ENCODE measurements around the gene FMNL1.
A peak's percentile ranks its signal among the peaks of the same experiment; 100 is the strongest.
"Not testable (repeated sequence)": the region's sequence is repeated elsewhere in the genome, so short reads cannot be mapped to it uniquely, and the experiment has no call there.

Gene FMNL1, protein sequence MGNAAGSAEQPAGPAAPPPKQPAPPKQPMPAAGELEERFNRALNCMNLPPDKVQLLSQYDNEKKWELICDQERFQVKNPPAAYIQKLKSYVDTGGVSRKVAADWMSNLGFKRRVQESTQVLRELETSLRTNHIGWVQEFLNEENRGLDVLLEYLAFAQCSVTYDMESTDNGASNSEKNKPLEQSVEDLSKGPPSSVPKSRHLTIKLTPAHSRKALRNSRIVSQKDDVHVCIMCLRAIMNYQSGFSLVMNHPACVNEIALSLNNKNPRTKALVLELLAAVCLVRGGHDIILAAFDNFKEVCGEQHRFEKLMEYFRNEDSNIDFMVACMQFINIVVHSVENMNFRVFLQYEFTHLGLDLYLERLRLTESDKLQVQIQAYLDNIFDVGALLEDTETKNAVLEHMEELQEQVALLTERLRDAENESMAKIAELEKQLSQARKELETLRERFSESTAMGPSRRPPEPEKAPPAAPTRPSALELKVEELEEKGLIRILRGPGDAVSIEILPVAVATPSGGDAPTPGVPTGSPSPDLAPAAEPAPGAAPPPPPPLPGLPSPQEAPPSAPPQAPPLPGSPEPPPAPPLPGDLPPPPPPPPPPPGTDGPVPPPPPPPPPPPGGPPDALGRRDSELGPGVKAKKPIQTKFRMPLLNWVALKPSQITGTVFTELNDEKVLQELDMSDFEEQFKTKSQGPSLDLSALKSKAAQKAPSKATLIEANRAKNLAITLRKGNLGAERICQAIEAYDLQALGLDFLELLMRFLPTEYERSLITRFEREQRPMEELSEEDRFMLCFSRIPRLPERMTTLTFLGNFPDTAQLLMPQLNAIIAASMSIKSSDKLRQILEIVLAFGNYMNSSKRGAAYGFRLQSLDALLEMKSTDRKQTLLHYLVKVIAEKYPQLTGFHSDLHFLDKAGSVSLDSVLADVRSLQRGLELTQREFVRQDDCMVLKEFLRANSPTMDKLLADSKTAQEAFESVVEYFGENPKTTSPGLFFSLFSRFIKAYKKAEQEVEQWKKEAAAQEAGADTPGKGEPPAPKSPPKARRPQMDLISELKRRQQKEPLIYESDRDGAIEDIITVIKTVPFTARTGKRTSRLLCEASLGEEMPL

DNA sequence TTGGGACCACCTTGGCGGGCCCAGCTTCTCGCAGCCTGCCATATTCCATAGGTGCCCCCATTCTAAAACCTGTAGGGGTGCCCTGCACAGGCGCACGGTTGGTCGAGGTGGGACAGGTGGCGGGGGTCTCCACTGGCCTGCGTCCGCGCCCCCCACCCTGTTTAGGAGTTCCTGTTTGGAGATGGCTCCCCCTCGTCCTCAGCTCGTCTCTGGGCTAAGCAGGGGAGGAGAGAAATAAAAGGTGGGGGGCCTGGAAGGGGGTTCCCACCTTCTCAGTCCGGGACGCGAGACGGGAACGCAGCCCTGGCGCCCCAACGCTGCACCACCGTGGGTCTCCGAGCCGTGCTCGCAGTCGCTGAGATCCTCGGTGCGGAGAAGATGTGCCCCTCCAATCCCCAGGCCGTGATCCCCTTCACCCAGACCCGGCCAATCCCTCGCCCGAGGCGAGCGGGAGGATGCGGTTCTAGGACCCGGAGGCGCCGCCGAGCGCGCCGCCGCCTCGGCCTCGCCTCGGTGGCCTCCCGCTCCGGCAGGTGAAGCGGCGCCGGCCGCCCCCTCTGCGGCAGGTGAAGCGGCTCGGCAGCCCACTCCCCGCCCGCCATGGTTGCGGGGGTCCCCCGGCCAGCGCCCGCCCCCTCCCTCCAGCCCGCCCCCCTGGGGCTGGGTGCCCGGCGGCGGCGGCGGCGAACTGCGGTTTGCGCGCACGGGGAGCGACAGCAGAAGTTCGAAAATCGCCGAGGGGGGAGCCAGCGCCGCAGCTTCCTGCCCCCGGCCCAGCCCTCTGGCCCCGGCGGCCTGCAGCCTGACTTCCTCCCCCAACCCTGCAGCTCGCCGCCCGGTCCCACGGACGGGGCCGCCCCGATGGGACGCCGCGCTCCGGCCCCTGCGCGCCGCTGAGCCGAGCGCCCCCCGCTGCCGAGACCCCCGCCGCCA, at the start of gene FMNL1:
Gene FMNL1, plus strand, starts transcription at position 805 of the 933 bp plus-strand sequence. CDS start 240 bp downstream, outside the sequence.
- no peak for DNase-seq (ENCODE audit: low spot score)

DNA sequence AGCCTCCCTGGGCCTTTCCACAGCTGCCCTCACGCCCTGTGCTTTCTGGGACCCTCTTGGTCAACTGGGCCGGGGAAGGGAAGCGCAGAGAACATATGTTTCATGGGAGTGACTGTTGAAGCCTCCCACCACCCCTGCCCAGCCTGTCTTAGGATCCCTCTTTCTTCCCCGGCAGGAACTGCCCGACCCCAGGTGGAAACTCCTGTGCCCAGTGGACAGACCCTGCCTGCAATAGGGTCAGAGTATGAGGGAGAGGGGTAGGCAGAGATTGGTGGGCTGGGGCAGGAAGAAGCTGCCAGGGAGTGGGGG, 49.5 kb upstream of the FMNL1 start:
- no peak for DNase-seq (ENCODE audit: low spot score)

DNA sequence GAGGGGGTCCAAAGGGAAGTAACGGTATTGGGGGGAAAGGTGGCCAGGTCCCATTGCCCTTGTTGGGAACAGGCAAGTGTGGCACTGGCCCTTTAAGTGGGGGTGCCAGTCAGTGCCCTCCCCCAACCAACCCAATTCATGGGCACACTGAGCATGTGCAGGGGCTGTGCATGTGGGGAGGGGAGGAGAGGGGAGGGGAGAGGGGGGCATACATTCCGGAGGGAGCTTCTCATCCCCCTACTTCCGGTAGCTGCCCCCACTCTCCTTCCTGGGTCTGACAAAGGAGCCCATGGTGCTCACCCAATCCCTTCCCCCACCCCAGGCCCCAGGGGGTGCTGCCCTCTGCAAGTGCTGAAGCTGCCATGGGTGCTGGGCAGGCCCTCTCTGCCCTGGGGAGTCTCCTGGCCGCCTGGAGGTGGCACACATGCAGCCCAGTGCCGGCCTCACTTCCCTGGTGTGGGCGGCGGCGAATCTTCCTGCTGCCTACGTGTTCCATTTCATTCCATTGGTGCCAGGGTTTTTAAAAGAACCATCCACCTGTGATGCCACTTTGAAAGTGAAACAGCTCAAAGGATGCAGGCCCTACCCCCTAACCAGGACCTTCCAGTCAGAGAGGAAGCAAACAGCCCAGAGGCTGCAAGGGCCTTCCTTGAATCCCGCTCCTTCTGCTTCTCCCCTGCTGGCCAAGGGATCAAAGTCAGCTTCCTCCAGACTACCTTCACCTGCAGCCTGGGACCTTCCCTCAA, 49.0 kb upstream of the FMNL1 start:
- DNase-seq (ENCODE audit: low spot score): no peak

DNA sequence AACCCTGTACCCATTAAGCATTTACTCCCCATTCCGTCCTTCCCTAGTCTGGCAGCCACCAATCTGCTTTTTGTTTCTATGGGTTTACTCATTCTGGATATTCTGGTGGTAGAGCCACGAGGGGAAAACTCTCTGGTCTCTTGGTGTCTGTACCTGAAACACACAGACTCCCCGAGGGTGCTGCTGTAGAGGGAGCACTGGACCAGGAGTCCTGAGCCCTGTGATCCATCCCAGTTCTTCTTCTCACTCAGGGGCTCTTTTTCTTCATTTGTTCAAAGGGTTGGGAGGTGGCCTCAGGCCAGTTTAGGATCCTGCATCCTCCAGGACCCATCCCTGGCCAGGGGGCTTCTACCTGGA, 45.9 kb upstream of the FMNL1 start:
- DNase-seq (ENCODE audit: low spot score): no peak

DNA sequence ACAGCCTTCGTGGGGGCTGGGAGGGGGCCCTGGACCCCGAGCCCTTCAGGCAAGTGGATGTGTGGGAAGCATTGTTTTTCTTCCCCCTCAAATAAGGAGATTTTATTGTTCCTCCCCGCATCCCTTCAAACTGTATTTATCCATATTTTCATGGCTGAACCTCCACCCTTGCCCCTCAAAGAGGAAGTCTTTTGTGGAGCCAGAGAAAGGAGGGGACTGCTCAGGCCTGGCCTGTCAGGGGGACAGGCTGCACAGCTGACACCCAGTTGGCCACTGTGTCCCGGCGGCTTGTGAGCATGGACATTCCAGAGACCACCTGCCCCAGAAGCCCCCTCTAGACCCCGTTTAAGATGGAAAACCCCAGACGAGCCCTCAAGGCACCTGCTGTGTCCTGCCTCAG, 44.1 kb upstream of the FMNL1 start:
- DNase-seq (ENCODE audit: low spot score): no peak

DNA sequence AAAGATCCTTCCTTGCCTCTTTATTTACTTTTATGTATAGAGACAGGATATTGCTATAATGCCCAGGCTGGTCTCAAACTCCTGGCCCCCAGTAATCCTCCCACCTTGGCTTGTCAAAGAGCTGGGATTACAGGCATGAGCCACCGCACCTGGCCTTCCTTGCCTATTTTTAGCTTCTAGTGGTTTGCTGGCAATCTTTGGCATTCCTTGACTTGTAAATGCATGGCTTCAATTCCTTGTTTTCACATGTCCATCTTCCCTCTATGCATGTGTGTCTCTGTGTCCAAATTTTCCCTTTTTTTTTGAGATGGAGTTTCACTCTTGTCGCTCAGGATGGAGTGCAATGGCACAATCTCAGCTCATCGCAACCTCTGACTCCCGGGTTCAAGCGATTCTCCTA, 37.5 kb upstream of the FMNL1 start:
- no peak for DNase-seq (ENCODE audit: low spot score)

DNA sequence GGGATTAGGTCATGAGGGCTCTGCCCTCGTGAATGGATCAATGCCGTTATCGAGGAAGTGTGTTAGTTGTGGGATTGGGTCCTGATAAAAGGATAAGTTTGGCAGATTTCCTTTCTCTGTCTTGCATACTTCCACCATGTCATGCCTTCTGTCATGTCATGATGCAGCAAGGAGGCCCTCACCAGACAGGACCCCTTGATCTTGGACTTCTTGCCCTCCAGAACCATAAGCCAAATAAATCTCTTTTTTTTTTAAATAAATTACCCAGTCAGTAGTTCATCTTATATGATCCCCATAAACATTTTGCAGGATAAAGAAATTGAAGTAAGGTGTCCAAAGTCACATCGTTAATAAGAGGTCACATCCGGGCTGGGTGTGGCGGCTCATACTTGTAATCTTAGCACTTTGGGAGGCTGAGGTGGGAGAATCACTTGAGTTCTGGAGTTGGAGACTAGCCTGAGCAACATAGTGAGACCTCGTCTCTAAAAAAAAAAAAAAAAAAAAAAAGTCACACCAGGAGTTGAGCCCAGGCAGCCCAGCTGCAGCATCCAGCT, 34.8 kb upstream of the FMNL1 start:
- DNase-seq (ENCODE audit: low spot score): no peak

DNA sequence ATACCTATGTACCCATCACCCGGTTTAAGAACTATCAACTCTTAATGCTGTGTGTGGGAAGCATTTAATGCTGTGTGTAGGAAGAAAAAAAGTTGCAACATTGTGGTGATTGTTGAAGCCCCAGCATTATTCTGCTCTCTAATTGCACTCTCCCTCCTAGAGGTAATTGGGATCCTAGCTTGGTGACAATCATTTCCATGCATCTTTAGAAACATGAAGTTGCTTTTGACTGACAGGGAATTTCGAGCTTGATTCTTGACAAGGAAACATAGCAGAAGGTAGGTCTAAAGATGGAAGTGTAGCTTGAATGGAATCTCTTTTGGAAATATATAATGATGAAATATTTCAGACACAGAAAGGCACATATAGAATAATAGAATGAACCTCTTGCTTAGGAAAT, 32.7 kb upstream of the FMNL1 start:
- no peak for DNase-seq (ENCODE audit: low spot score)

DNA sequence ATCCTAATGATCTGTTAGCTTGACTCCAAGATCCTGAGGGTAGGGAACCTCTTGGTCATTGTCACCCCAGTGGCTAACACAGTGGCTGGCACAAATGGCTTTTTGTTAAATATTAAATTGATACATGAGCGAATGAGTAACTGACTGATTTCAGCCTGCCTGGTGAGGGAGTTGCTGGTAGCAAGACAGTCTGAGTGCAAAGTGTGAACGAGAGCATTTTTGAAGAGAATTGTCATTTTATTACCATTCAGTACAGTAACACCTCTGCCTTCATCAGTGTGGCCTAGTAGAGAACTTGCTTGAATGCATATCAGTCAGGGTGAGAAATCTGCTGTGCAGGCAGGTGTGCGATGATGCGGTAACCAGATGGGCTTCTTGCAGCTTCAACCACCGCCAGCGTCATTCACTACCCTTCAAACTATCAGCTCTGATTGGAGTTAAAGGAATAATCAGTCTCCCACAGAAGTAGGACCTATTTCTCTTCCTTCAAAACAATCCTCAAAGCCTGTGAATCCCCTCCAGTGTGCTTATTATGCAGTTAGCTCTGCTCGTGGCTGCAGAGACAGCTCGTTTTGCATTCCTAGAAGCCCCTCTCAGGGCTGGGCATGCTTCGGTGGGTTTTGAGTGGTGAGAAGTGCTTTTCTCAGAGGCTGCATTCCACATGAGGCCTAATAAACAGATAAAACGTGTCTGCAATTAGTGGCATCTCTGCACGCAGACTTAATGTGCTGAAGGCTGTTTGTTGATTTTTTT, 31.0 kb upstream of the FMNL1 start:
- no peak for DNase-seq (ENCODE audit: low spot score)

DNA sequence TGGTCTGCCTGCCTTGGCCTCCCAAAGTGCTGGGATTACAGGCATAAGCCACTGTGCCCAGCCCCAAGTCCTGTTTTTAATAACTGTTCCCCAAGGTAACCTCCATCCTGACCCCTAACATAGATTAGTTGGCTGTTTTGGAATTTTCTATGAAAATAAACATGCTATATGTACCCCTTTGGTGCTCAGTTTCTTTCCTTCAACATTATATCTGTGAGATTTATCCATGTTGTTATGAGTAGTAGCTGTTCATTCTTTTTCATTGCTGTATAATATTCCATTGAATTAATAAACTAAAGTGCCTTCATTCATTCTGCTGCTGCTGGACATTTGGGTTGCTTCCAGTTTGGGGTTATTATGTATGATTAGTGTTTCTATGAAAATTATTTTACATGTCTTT, 26.3 kb upstream of the FMNL1 start:
- DNase-seq (ENCODE audit: low spot score): no peak

DNA sequence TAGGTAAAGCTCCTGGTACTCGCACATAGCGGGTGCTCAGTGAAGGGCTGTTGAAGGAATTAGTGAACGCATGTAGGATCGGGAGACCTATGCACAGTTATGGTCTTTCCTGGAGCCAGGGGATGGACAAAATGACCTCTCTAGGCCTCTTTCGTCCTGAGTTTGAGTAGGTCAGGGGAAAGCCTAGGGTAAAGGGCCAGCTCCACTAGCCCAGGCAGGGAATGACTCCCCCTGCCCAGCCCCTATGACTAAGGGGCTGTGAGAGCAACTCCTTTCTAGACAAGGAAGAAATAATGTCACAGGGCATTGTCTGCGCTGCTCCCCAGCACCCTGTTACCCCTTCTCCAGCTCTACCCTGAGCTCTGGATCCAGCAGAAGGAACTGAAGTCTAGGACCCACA, 24.6 kb upstream of the FMNL1 start:
- no peak for DNase-seq (ENCODE audit: low spot score)

DNA sequence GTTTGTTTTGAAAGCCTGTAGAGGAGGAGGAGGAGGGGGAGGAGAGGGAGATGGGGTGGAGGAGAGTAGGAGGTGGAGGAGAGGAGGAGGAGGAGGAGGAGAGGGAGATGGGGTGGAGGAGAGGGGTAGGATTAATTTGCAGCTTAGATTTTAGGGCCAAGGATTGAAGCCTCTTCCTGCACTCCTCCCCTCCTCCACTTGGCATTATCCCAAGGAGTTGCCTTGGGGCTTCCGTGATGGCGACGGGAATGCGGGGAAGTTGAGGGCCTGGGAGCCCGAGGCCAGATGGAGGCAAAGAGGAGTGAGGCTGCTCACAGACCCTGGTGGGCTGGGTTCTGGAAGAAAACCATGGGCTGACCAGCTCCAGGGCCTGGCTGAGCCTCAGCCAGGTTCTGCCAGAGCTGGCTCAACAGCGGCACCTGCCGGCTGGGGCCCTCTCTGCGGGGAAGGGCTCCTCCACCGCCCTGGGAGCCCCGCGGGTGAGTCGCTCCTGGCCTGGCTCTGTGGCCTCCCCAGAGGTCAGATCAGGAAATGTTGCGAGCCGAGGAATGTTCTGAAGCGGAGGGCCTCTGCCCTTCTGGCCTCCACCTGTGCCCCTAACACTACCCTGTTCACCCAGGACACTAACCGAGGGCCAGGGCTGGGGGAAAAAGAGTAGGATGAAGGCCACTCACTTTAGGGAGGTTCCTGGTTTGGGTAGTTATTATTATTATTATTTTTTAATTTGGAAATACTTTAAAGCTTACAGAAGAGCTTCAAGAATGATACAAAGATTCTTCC, 23.9 kb upstream of the FMNL1 start:
- peak; percentile 91 for DNase-seq (ENCODE audit: low spot score)

DNA sequence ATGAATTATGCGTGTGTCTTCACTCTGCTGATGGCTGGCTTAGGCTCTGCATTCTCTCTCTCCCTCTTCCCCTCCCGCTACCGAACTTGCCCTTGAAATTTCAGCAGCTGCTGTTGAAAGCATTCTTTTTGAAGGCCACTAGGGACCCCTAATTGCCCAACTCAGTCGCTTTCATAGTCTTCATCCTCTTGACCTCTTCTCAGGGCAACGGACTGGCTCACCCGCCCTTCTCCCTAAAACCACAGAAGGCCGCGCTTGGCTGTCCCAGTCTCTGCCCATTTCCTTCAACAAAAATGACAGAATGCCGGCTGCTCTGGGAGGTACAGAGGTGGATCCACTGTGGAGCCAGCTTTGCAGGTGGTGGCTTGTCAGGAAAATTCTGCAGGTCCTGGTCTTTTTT, 21.0 kb upstream of the FMNL1 start:
- DNase-seq (ENCODE audit: low spot score): no peak

DNA sequence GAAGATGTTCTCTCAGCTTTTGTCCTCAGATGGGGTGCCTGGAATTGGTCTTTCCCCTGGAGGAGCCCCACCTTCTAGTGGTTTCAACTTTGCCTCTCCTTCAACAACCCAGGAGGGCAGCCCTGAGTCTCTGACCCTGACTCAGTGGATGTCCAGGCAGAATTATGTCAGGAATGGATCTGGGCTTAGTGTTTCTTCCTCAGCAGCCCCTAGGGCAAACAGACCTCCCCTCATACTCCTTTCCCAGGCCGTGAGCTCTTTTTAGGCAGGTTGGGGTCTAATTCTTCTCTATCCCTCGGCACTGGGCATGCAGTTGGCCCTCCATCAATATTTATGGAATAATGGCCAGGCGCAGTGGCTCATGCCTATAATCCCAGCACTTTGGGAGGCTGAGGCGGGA, 20.2 kb upstream of the FMNL1 start:
- DNase-seq (ENCODE audit: low spot score): no peak

DNA sequence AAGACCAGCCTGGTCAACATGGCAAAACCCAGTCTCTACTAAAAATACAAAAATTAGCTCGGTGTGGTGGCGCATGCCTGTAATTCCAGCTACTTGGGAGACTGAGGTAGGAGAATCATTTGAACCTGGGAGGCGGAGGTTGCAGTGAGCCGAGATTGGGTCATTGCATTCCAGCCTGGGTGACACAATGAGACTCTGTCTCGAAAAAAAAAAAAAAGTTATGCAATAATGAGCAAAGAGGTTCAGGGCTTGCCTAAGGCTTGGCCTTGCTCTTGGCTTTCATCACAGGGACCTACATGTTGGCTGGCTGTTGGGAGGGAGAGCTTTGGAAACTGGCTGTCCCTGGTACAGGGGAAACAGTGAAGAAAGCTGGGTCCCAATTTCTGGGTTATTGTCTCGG, 19.8 kb upstream of the FMNL1 start:
- DNase-seq (ENCODE audit: low spot score): not testable (repeated sequence)

DNA sequence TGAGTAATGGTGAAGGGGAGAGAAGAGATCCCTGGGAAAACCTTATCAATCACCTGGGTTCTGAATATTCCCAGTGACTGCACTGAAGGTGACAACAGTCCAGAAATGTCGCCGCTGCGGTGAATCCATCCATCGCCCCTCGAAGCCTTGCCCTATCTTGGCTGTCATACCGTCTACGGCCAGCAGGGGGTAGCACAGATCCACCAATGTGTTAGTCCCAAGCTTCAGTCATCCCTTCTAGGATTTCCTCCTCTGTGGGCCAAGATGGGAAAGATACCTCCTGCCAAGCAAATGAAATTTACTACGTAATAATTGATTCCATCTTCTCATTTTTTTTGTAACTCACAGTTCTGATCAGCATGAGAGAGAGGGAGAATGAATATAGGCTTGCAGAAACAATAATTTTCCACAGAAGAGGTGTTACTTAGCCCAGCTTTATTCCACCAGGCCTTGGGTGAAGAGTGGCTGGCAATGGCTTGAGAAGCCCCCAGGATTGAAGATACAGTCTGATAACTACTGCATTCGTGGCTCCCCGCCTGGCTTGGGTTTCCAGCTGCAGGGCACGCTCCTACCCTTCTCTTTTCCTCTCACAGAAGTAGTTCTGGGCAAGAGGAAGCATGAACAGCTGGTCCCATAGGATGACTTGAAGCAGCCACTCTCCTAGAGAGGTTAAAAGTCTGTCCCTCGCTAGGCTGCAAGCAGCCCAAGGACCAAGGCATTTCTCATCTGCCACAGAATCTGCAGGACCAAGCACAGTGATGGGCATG, 2.6 kb upstream of the FMNL1 start:
- peak; percentile 73 for DNase-seq (ENCODE audit: low spot score)

DNA sequence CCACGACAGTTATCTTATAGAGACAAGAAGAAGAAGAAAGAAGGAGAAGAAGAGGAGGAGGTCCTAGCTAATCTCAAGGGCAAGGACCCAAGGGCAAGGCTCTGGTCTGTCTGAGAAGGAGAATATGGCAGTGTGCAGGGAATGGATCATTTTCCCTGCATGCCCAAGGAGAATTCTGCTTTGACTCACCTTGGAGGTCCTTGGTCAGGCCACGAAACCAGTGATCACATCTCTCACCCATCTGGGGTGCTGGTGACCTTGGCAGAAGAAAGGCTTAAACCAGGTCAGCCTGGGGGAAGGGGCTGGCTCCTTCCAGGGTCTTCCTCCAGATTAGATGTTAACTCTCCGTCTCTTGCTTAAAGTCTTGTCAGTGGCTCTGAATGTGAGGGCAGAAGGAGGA, 1.6 kb upstream of the FMNL1 start:
- no peak for DNase-seq (ENCODE audit: low spot score)

DNA sequence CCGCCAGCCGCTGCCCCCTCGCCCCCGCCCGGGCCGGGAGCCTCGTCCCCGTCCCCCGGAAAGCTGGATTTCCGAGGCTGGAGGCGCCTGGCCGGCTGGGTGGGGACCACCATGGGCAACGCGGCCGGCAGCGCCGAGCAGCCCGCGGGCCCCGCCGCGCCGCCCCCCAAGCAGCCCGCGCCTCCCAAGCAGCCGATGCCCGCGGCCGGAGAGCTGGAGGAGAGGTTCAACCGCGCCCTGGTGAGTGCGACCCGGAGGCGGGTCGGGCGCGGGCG, 266 bp downstream of the FMNL1 start:
- DNase-seq (ENCODE audit: low spot score): no peak
